Activated naive CD4-positive, alpha-beta T cell treated with anti-CD3 and anti-CD28 coated beads, Interleukin-2, amount 50 U/mL, for 16 hours (primary cell): Measurements from ENCODE around the gene SLC7A6OS.
"Not testable (repeated sequence)": the region's sequence is repeated elsewhere in the genome, so short reads cannot be mapped to it uniquely, and the experiment has no call there.

Experiments used
- DNase-seq: peaks from one replicate; pipeline ENCODE4 v3.0.0-alpha.2; 2020

The SLC7A6OS gene

DNA sequence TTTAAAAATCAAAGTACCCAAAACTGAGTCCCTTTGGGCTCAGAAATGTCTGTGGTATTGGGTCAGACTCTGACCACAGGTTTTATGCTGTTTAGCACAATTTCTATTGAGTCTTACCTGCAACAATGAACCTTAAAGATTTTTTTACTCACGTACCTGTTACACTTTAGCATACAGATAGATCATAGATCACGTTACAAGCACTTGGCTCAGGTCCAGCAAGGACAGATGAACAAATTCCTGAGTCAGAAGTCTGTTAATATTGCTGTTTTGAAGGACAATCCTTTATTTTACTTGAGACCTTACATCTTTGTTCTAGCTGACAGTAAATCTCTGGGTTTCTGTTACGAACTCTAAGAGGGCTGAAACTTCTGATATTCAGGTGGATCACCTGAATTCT is 12.8 kb downstream of the SLC7A6OS start:
- DNase-seq = no peak

GRCh38 chr16:68296693-68297092 is 14.1 kb downstream of the SLC7A6OS start:
- DNase-seq = no peak

GRCh38 chr16:68296291-68296690 is 14.5 kb downstream of the SLC7A6OS start:
- DNase-seq = no peak

DNA sequence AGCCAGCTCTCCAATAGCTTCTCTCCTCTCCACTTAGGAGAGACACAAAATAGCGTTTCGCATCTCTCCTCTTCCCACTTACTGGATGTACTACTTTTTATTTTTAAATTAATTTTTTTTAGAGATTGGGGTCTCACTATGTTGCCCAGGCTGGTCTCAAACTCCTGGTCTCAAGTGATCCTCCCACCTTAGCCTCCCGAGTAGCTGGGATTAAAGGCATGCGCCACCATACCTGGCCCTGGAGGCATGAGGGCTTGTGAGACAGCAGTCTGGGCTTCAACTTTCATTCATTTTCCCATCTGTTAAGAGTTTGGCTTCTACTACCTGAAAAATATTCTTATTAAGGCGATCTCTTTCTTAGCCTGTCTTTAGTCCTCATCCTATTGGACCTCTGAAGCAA is 18.3 kb downstream of the SLC7A6OS start:
- no peak for DNase-seq

- DNase-seq = no peak
These were observed 19.5 kb downstream of the SLC7A6OS start for GRCh38 chr16:68291227-68291626.

DNA sequence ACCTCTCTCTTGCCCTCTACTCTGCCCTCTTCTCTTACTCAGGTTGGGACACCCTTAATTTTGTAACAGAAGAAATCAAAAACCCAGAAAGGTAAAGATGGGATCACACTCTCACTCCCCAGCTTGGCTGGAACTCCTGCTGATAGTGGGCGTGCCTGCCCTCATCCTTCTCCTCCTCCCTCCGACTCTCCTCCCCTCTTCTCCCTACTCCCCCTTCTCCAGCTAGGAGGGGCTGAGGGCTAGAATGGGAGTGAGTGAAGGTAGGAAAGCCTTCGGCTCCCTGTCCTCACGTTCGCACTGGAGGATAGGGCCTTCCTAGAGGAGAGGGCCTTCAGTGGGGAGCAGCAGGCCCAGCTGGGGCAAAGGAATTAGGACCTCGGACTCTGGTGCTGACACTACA is 20.3 kb downstream of the SLC7A6OS start:
- no peak for DNase-seq

GRCh38 chr16:68289621-68290329 is 21.0 kb downstream of the SLC7A6OS start:
- DNase-seq = peak; percentile 40

GRCh38 chr16:68289202-68289601 is 21.5 kb downstream of the SLC7A6OS start:
- DNase-seq = no peak

- DNase-seq = not testable (repeated sequence)
These were observed 21.9 kb downstream of the SLC7A6OS start for GRCh38 chr16:68288796-68289195.

GRCh38 chr16:68288252-68288650 is 22.5 kb downstream of the SLC7A6OS start:
- DNase-seq = no peak

GRCh38 chr16:68287276-68288251 is 23.2 kb downstream of the SLC7A6OS start:
- DNase-seq = no peak

DNA sequence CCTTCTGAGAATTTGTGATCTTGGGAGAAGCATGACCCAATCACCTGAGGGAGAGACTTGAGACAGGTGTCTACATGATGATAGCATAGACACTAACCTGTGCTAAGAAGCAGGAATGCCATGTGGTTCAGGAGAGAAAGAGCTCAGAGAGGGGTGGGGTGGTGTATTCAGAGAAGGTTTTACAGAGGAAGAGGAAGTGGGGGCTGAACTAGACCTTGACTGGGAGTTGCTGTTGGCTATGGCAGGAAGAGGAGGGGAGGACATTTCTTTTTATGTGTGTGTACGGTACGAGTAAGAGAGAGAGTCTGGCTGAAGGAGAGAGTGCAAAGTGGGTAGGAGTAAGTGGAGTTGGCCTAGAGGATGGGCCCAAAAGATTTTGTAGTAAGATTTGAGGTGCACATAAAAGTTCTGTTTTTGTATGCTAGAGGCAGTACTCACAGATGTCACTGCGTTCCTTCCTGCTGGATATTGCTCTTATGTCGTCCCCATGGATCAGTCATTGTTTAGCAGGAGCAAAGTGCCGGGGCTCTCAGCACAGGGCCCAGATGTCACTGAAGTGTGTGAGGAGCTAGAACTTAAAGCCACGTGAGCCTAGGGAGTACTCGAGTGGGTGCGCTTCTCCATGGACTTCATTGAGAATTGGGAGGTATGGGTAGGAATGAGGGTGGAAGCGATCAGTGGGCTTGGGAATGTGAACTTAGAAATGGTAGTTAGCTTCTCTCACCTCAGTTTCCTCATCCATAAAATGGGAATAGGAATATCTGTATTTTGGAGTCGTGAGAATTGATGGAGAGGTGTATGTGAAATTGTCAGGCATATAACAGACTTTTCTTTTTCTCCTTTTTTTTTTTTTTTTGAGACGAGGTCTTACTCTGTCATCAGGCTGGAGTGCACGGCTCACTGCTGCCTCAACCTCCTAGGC is 24.3 kb downstream of the SLC7A6OS start:
- no peak for DNase-seq

DNA sequence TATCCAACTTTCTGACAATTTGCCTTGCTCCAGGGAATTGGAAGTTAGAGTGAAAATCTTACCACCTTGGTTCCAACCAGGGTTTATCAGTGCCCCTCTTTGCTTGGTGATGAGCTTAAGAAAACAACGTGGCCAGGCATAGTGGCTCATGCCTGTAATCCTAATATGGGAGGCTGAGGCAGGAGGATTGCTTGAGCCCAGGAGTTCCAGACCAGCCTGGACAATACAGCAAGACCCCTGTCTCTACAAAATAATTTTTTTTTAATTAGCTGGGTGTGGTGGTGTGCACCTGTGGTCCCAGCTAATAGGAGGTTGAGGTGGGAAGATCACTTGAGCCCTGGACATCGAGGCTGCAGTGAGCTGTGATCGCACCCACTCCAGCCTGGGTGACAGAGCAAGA is 25.1 kb downstream of the SLC7A6OS start:
- DNase-seq = no peak

- no peak for DNase-seq
These were observed 25.9 kb downstream of the SLC7A6OS start for GRCh38 chr16:68284847-68285246.

- DNase-seq = no peak
These were observed 26.7 kb downstream of the SLC7A6OS start for GRCh38 chr16:68283801-68284598.

GRCh38 chr16:68283346-68283745 is 27.4 kb downstream of the SLC7A6OS start:
- DNase-seq = no peak

DNA sequence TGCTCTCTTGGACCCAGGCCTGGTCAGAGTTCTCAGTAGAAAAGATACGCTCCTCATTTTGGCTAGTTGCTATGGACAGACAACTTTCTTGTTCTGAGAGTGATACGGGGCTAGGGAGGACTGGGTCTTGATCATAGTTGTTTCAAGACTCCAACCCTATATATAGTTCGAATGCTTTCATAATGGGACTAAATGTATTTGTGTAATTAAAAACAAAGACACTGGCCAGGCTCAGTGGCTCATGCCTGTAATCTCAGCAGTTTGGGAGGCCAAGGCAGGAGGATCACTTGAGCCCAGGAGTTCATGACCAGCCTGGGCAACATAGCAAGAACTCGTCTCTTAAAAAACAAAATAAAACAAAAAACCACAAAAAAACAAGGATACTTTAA is 28.7 kb downstream of the SLC7A6OS start:
- no peak for DNase-seq

GRCh38 chr16:68281368-68282063 is 29.2 kb downstream of the SLC7A6OS start:
- peak; percentile 22 for DNase-seq

- no peak for DNase-seq
These were observed 30.8 kb downstream of the SLC7A6OS start for GRCh38 chr16:68279726-68280558.

DNA sequence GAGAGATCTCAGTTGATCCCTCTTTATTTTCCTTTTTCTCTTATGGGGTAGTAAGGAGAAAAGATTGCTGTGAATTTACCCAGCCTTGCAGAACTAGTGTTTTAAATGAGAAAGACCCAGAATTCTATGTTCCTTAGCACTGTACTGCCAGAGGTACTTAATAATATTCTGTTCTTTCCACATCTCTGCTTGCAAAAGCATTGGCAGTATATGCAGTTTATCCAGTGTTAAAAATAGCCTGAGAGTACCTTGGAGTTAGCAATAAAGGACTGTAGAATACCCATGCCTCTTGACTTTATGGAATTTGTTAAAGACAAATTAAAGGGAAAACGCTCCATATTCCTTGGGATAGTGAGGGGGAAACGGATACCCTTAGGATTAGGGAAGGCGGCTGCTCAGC is 34.5 kb downstream of the SLC7A6OS start:
- DNase-seq = no peak
